ENCODE measurements around the gene SLC8A1. TPM values are rescaled to one million over a fixed set of nuclear protein-coding genes. Genes with fewer than 3 reads are reported as not detected.

SLC8A1 gene
- total RNA-seq, 4 donors from 2014 or later, result 1.3 to 3.8 (median 2.4) TPM

- TF ChIP-seq CTCF (IDR thresholded peaks at IDR 0.05 in 4 of 5, conservative IDR thresholded peaks at IDR 0.05 in 1 of 5), result no peak
- TF ChIP-seq POLR2A (IDR thresholded peaks at IDR 0.05), result no peak
- H3K4me1 ChIP-seq, result peaks cover 0 to 5% of the 10 kb centered on the region in 2 donors
- no peaks in the 10 kb centered on the region for H3K27me3 ChIP-seq
- in situ Hi-C loops (cut with MboI; ENCODE audit: low sequenced_read_pairs in 4 of 4) (no loop called here), intact Hi-C loops (cut with DNase I; ENCODE audit: low total_unique reads) (no loop called here)
- no peak overlapping the region for H3K27ac ChIP-seq
- ATAC-seq, result no peak
- no peaks in the 10 kb centered on the region for H3K36me3 ChIP-seq
- no peak overlapping the region for H3K4me3 ChIP-seq
- no peaks in the 10 kb centered on the region for H3K9me3 ChIP-seq
- no peak for DNase-seq
These were observed 403.4 kb downstream of the SLC8A1 start for GRCh38 chr2:40048506-40048905.

- no peak for TF ChIP-seq CTCF (IDR thresholded peaks at IDR 0.05 in 4 of 5, conservative IDR thresholded peaks at IDR 0.05 in 1 of 5)
- TF ChIP-seq POLR2A (IDR thresholded peaks at IDR 0.05), result no peak
- H3K36me3 ChIP-seq, result no peaks in the 10 kb centered on the region
- H3K27ac ChIP-seq, result no peak overlapping the region
These were observed 404.5 kb downstream of the SLC8A1 start for GRCh38 chr2:40047406-40047805.

More at GRCh38 chr2:40047406-40047805, 404.5 kb downstream of the SLC8A1 start:
- Histone ChIP-seq H3K4me1 (peaks cover 0 to 5% of the 10 kb centered on the region in 2 donors), H3K4me3 (no peak overlapping the region), H3K27me3 (no peaks in the 10 kb centered on the region), H3K9me3 (no peaks in the 10 kb centered on the region)
- ATAC-seq (no peak), DNase-seq (no peak)
- intact Hi-C loops (cut with DNase I; ENCODE audit: low total_unique reads) (no loop called here), in situ Hi-C loops (cut with MboI; ENCODE audit: low sequenced_read_pairs in 4 of 4) (no loop called here)
